WTC11 (cell line): ENCODE measurements around the gene RNASE7. TPM values are rescaled to one million over a fixed set of nuclear protein-coding genes. Genes with fewer than 3 reads are reported as not detected.

Experiments
- ATAC-seq: fragments of 200-7000 bp; cut with Tn5 transposase; 2 replicates; pipeline ENCODE4 v1.10.0; 2021; ENCODE audit warnings: mild to moderate bottlenecking, moderate library complexity
- CTCF ChIA-PET: fragments of 300-600 bp; sonication (Branson Sonifier 250); formaldehyde crosslinking; loops from one replicate; lab custom pipeline; 2021; ENCODE audit warnings: antibody characterized with exemption; lab: Charles Lee
- POLR2A ChIA-PET: fragments of 350-600 bp; sonication (Branson Sonifier 250); formaldehyde crosslinking; loops from one replicate; lab custom pipeline; 2021; ENCODE audit warnings: antibody characterized with exemption; lab: Charles Lee
- DNase-seq: peaks from one replicate; pipeline ENCODE4 v3.0.0; 2021; ENCODE audit warnings: low spot score
- H3K27ac Mint-ChIP-seq: 2 replicates; pipeline ENCODE4 v1.8.0; 2021; ENCODE audit warnings: mixed read lengths
- H3K27me3 Mint-ChIP-seq: 2 replicates; pipeline ENCODE4 v1.8.0; 2021; ENCODE audit warnings: low read depth, mild to moderate bottlenecking, moderate library complexity, mixed read lengths
- H3K36me3 Mint-ChIP-seq: 2 replicates; pipeline ENCODE4 v1.8.0; 2021; ENCODE audit warnings: mixed read lengths
- H3K4me1 Mint-ChIP-seq: 2 replicates; pipeline ENCODE4 v1.8.0; 2022; ENCODE audit warnings: mixed read lengths
- H3K4me3 Mint-ChIP-seq: 2 replicates; pipeline ENCODE4 v1.8.0; 2021; ENCODE audit warnings: mild to moderate bottlenecking, moderate library complexity, mixed read lengths
- H3K9me3 Mint-ChIP-seq: 2 replicates; pipeline ENCODE4 v1.8.0; 2021; ENCODE audit warnings: mixed read lengths
- ATF1 ChIP-seq: sonication (generic); formaldehyde crosslinking; IDR thresholded peaks from 2 replicates; pipeline ENCODE4 v1.8.1; 2023; ENCODE audit warnings: mild to moderate bottlenecking, moderate library complexity, missing genetic modification reagents
- CREB1 ChIP-seq: sonication (generic); formaldehyde crosslinking; IDR thresholded peaks from 2 replicates; pipeline ENCODE4 v1.8.0; 2023; ENCODE audit warnings: mild to moderate bottlenecking, missing genetic modification reagents
- EMX1 ChIP-seq: fragments of 250-450 bp; sonication (Bioruptor Pico); IDR thresholded peaks from 2 replicates; pipeline ENCODE4 v1.8.0; 2021; ENCODE audit warnings: mild to moderate bottlenecking
- HMGA2 ChIP-seq: fragments of 250-450 bp; sonication (Bioruptor Pico); IDR thresholded peaks from 2 replicates; pipeline ENCODE4 v1.4.0; 2021; ENCODE audit warnings: mild to moderate bottlenecking, moderate library complexity
- IRF2 ChIP-seq: sonication (generic); formaldehyde crosslinking; IDR thresholded peaks from 2 replicates; pipeline ENCODE4 v1.8.0; 2022; ENCODE audit warnings: low read depth, missing genetic modification reagents, borderline replicate concordance
- JUN ChIP-seq: sonication (generic); formaldehyde crosslinking; IDR thresholded peaks from 2 replicates; pipeline ENCODE4 v1.8.0; 2023; ENCODE audit warnings: mild to moderate bottlenecking, missing genetic modification reagents
- MYBL2 ChIP-seq: sonication (generic); formaldehyde crosslinking; IDR thresholded peaks from 2 replicates; pipeline ENCODE4 v1.8.1; 2023; ENCODE audit warnings: mild to moderate bottlenecking, moderate library complexity, missing genetic modification reagents
- NR1H2 ChIP-seq: sonication (generic); formaldehyde crosslinking; IDR thresholded peaks from 2 replicates; pipeline ENCODE4 v1.9.0; 2021; ENCODE audit warnings: mild to moderate bottlenecking, moderate library complexity, missing genetic modification reagents
- PRRX2 ChIP-seq: fragments of 250-450 bp; sonication (Bioruptor Pico); IDR thresholded peaks from 2 replicates; pipeline ENCODE4 v1.8.0; 2021; ENCODE audit warnings: mild to moderate bottlenecking
- TEAD1 ChIP-seq: sonication (generic); formaldehyde crosslinking; IDR thresholded peaks from 2 replicates; pipeline ENCODE4 v1.8.0; 2022; ENCODE audit warnings: mild to moderate bottlenecking, missing genetic modification reagents
- TP53 ChIP-seq: sonication (generic); formaldehyde crosslinking; IDR thresholded peaks from 2 replicates; pipeline ENCODE4 v1.8.1; 2023; ENCODE audit warnings: mild to moderate bottlenecking, missing genetic modification reagents
- ZNF121 ChIP-seq: sonication (generic); formaldehyde crosslinking; IDR thresholded peaks from 2 replicates; pipeline ENCODE4 v1.8.0; 2023; ENCODE audit warnings: missing genetic modification reagents
- total RNA-seq: library from RNA; stranded (reverse); gene quantifications from 3 replicates; pipeline ENCODE4 v1.2.3, GENCODE V29; 2021
- TF ChIP-seq, protein P1 (sequence below): sonication (generic); formaldehyde crosslinking; IDR thresholded peaks from 2 replicates; pipeline ENCODE4 v1.8.0; 2022; ENCODE audit warnings: missing genetic modification reagents
- TF ChIP-seq, protein P2 (sequence below): sonication (generic); formaldehyde crosslinking; conservative IDR thresholded peaks from 2 replicates; pipeline ENCODE4 v1.8.1; 2023; ENCODE audit warnings: mild to moderate bottlenecking, low read depth, missing genetic modification reagents, moderate library complexity
- TF ChIP-seq, protein P3 (sequence below): sonication (generic); formaldehyde crosslinking; IDR thresholded peaks from 2 replicates; pipeline ENCODE4 v1.8.1; 2022; ENCODE audit warnings: low read depth, mild to moderate bottlenecking, moderate library complexity, missing genetic modification reagents, borderline replicate concordance
- TF ChIP-seq, protein P4 (sequence below): sonication (generic); formaldehyde crosslinking; IDR thresholded peaks from 2 replicates; pipeline ENCODE4 v1.8.0; 2022; ENCODE audit warnings: mild to moderate bottlenecking, missing genetic modification reagents
- TF ChIP-seq, protein P5 (sequence below): fragments of 250-450 bp; sonication (Bioruptor Pico); IDR thresholded peaks from 2 replicates; pipeline ENCODE4 v1.9.0; 2021; ENCODE audit warnings: mild to moderate bottlenecking, borderline replicate concordance

RNASE7 gene
- total RNA-seq, 1 experiment from 2014 or later: not detected

DNA sequence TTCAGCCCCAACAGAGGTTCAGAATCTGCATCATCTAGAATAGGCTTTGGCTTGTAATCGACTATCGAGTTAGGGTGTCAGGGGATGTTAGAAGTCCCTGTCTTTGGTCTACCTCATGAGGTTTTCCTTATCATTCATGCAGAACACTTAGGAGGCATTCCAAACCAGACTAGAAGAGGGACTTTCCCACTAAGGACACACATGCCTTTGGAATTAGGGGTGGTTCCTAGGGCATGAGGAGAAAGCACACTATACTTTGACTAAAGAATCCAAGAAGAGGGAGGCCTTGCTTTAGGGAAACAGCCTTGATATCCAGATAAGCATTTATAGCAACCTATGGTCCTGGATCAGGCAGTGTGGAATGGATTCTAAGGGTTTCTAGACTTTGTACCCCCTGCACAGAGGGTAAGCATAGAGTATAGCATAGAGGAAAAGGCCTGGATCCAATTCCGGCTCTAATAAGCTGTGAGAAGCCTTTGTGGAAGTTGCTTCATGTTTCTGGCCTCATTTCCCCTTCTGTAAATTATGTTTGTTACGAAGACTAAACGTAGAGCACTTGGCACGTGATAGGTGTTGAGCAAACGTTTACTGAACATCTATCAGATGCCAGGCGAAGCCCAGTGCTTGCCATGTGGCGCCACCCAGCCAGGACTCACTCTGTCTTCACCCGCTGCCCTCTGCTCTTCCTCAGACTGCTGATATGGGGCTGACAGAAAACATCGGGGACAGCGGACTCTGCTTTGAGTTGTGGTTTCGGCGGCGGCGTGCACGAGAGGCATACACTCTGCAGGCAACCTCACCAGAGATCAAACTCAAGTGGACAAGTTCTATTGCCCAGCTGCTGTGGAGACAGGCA is 43.1 kb downstream of the RNASE7 start (continued):
- TF ChIP-seq, protein P1, sequence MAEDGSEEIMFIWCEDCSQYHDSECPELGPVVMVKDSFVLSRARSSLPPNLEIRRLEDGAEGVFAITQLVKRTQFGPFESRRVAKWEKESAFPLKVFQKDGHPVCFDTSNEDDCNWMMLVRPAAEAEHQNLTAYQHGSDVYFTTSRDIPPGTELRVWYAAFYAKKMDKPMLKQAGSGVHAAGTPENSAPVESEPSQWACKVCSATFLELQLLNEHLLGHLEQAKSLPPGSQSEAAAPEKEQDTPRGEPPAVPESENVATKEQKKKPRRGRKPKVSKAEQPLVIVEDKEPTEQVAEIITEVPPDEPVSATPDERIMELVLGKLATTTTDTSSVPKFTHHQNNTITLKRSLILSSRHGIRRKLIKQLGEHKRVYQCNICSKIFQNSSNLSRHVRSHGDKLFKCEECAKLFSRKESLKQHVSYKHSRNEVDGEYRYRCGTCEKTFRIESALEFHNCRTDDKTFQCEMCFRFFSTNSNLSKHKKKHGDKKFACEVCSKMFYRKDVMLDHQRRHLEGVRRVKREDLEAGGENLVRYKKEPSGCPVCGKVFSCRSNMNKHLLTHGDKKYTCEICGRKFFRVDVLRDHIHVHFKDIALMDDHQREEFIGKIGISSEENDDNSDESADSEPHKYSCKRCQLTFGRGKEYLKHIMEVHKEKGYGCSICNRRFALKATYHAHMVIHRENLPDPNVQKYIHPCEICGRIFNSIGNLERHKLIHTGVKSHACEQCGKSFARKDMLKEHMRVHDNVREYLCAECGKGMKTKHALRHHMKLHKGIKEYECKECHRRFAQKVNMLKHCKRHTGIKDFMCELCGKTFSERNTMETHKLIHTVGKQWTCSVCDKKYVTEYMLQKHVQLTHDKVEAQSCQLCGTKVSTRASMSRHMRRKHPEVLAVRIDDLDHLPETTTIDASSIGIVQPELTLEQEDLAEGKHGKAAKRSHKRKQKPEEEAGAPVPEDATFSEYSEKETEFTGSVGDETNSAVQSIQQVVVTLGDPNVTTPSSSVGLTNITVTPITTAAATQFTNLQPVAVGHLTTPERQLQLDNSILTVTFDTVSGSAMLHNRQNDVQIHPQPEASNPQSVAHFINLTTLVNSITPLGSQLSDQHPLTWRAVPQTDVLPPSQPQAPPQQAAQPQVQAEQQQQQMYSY (CRISPR knock-in tag): no peak
- TF ChIP-seq, protein P2, sequence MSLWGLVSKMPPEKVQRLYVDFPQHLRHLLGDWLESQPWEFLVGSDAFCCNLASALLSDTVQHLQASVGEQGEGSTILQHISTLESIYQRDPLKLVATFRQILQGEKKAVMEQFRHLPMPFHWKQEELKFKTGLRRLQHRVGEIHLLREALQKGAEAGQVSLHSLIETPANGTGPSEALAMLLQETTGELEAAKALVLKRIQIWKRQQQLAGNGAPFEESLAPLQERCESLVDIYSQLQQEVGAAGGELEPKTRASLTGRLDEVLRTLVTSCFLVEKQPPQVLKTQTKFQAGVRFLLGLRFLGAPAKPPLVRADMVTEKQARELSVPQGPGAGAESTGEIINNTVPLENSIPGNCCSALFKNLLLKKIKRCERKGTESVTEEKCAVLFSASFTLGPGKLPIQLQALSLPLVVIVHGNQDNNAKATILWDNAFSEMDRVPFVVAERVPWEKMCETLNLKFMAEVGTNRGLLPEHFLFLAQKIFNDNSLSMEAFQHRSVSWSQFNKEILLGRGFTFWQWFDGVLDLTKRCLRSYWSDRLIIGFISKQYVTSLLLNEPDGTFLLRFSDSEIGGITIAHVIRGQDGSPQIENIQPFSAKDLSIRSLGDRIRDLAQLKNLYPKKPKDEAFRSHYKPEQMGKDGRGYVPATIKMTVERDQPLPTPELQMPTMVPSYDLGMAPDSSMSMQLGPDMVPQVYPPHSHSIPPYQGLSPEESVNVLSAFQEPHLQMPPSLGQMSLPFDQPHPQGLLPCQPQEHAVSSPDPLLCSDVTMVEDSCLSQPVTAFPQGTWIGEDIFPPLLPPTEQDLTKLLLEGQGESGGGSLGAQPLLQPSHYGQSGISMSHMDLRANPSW: no peak
- TF ChIP-seq JUN (no peak), ZNF121 (no peak)

DNA sequence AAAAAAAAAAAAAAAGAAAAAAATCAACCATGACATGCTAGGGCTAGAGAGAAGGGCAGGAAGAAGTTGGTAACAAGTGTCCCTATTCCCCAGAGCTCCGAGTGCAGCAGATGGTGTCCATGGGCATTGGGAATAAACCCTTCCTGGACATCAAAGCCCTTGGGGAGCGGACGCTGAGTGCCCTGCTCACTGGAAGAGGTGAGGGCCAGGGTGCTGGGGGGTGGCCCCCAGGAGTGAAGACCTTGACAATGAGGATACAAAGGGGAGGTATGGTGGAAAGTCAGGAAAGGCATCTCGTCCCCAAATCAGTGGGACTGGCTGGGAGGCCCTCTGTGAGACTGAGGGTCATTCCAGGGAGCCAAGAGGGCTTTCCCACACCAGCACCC is 44.7 kb downstream of the RNASE7 start:
- no peak overlapping the region for H3K4me3 Mint-ChIP-seq
- ChIA-PET POLR2A (interaction anchor here (0.8 to 2.1 kb wide), 6 partner anchors 10 to 47 kb away, joined by 3 to 23 read pairs (median 4); partner anchors contain the start of gene ARHGEF40), CTCF (interaction anchor here (0.9 to 7.9 kb wide), 8 partner anchors 16 to 116 kb away, joined by 3 to 132 read pairs (median 14); partner anchors contain the start of gene ARHGEF40)
- no peaks in the 10 kb centered on the region for H3K27me3 Mint-ChIP-seq
- peaks cover 70% of the 10 kb centered on the region for H3K36me3 Mint-ChIP-seq
- DNase-seq (no peak), ATAC-seq (no peak)
- H3K27ac Mint-ChIP-seq: peak overlapping the region; percentile 81; the same call in 1 of the 2 replicates
- peaks cover 27% of the 10 kb centered on the region for H3K4me1 Mint-ChIP-seq
- no peaks in the 10 kb centered on the region for H3K9me3 Mint-ChIP-seq
- TF ChIP-seq, protein P2: no peak
- TF ChIP-seq TP53 (CRISPR knock-in tag) (no peak), PRRX2 (CRISPR knock-in tag) (no peak), ATF1 (CRISPR knock-in tag) (no peak), CREB1 (CRISPR knock-in tag) (no peak), EMX1 (CRISPR knock-in tag) (no peak), NR1H2 (CRISPR knock-in tag) (no peak), MYBL2 (CRISPR knock-in tag) (no peak), TEAD1 (CRISPR knock-in tag) (no peak), HMGA2 (no peak), ZNF121 (no peak), IRF2 (CRISPR knock-in tag) (no peak)
- TF ChIP-seq, protein P3, sequence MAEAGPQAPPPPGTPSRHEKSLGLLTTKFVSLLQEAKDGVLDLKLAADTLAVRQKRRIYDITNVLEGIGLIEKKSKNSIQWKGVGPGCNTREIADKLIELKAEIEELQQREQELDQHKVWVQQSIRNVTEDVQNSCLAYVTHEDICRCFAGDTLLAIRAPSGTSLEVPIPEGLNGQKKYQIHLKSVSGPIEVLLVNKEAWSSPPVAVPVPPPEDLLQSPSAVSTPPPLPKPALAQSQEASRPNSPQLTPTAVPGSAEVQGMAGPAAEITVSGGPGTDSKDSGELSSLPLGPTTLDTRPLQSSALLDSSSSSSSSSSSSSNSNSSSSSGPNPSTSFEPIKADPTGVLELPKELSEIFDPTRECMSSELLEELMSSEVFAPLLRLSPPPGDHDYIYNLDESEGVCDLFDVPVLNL (CRISPR knock-in tag): no peak
- TF ChIP-seq, protein P4, sequence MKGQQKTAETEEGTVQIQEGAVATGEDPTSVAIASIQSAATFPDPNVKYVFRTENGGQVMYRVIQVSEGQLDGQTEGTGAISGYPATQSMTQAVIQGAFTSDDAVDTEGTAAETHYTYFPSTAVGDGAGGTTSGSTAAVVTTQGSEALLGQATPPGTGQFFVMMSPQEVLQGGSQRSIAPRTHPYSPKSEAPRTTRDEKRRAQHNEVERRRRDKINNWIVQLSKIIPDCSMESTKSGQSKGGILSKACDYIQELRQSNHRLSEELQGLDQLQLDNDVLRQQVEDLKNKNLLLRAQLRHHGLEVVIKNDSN: no peak
- TF ChIP-seq, protein P5, sequence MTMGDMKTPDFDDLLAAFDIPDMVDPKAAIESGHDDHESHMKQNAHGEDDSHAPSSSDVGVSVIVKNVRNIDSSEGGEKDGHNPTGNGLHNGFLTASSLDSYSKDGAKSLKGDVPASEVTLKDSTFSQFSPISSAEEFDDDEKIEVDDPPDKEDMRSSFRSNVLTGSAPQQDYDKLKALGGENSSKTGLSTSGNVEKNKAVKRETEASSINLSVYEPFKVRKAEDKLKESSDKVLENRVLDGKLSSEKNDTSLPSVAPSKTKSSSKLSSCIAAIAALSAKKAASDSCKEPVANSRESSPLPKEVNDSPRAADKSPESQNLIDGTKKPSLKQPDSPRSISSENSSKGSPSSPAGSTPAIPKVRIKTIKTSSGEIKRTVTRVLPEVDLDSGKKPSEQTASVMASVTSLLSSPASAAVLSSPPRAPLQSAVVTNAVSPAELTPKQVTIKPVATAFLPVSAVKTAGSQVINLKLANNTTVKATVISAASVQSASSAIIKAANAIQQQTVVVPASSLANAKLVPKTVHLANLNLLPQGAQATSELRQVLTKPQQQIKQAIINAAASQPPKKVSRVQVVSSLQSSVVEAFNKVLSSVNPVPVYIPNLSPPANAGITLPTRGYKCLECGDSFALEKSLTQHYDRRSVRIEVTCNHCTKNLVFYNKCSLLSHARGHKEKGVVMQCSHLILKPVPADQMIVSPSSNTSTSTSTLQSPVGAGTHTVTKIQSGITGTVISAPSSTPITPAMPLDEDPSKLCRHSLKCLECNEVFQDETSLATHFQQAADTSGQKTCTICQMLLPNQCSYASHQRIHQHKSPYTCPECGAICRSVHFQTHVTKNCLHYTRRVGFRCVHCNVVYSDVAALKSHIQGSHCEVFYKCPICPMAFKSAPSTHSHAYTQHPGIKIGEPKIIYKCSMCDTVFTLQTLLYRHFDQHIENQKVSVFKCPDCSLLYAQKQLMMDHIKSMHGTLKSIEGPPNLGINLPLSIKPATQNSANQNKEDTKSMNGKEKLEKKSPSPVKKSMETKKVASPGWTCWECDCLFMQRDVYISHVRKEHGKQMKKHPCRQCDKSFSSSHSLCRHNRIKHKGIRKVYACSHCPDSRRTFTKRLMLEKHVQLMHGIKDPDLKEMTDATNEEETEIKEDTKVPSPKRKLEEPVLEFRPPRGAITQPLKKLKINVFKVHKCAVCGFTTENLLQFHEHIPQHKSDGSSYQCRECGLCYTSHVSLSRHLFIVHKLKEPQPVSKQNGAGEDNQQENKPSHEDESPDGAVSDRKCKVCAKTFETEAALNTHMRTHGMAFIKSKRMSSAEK: no peak
